ENCODE results near the gene SPEN. TPM values are rescaled to one million over a fixed set of nuclear protein-coding genes. Genes with fewer than 3 reads are reported as not detected.

SPEN gene
- total RNA-seq, 6 experiments from 2014 or later, result 13.5 to 33.7 (median 23.2) TPM

- ATAC-seq, result no peak
Observed at GRCh38 chr1:15957221-15958095, 110.0 kb downstream of the SPEN start.

GRCh38 chr1:15958111-15958510 lies 110.6 kb downstream of the SPEN start:
- H3K4me1 ChIP-seq, result no peaks in the 10 kb centered on the region
- TF ChIP-seq POLR2A (IDR thresholded peaks at IDR 0.05) (no peak), CTCF (IDR thresholded peaks at IDR 0.05) (no peak)
- H3K27me3 ChIP-seq, result no peaks in the 10 kb centered on the region
- no peaks in the 10 kb centered on the region for H3K9me3 ChIP-seq
- no peaks in the 10 kb centered on the region for H3K36me3 ChIP-seq
- WGBS (ENCODE audit: insufficient coverage, low coverage, low lambda C conversion rate, missing lambda C conversion rate), result 56% methylated on average over 5 of the region's 5 CpGs
- ATAC-seq (peak in 1 of 4 donors; percentile 50), DNase-seq (no peak)
- H3K4me3 ChIP-seq, result no peak overlapping the region
- intact Hi-C loops (cut with DNase I), result no loop called here
- H3K27ac ChIP-seq, result no peak overlapping the region

More at GRCh38 chr1:15957221-15958095, 110.0 kb downstream of the SPEN start:
- Histone ChIP-seq H3K27ac (no peak overlapping the region), H3K36me3 (no peaks in the 10 kb centered on the region), H3K9me3 (no peaks in the 10 kb centered on the region), H3K27me3 (no peaks in the 10 kb centered on the region), H3K4me3 (no peak overlapping the region), H3K4me1 (no peaks in the 10 kb centered on the region)
- TF ChIP-seq POLR2A (IDR thresholded peaks at IDR 0.05) (no peak), CTCF (IDR thresholded peaks at IDR 0.05) (no peak)
- intact Hi-C loops (cut with DNase I), result no loop called here
- 72% methylated on average over 7 of the region's 15 CpGs for WGBS (ENCODE audit: insufficient coverage, low coverage, low lambda C conversion rate, missing lambda C conversion rate)
- DNase-seq, result no peak

GRCh38 chr1:15958793-15959192 lies 111.3 kb downstream of the SPEN start:
- intact Hi-C loops (cut with DNase I), result no loop called here
- DNase-seq (no peak), ATAC-seq (no peak)
- no peaks in the 10 kb centered on the region for H3K9me3 ChIP-seq
- H3K4me3 ChIP-seq, result no peak overlapping the region
- H3K27ac ChIP-seq, result no peak overlapping the region
- no peaks in the 10 kb centered on the region for H3K36me3 ChIP-seq
- TF ChIP-seq CTCF (IDR thresholded peaks at IDR 0.05), result no peak
- no peak for TF ChIP-seq POLR2A (IDR thresholded peaks at IDR 0.05)
- no peaks in the 10 kb centered on the region for H3K27me3 ChIP-seq
- H3K4me1 ChIP-seq, result no peaks in the 10 kb centered on the region

DNA sequence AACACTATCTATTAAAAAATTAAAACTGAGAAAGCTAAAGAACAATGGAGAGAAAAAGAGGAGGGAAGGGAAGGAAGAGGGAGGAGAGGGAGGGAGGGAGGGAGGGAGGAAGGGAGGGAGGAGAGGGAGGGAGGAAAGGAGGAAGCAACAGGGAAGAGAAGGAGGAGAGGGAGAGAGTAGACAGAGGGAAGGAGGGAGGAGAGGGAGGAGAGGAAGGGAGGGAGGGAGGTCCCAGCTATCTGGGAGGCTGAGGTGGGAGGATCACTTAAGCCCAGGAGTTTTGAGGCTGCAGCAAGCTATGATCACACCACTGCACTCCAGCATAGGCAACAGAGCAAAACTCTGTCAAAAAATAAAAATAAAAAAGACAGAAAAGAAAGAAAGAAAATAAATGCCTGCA lies 111.9 kb downstream of the SPEN start:
- ATAC-seq, result no peak

More for the DNA sequence above, 111.9 kb downstream of the SPEN start:
- no peak overlapping the region for H3K27ac ChIP-seq
- intact Hi-C loops (cut with DNase I), result no loop called here
- TF ChIP-seq POLR2A (IDR thresholded peaks at IDR 0.05) (no peak), CTCF (IDR thresholded peaks at IDR 0.05) (no peak)
- H3K27me3 ChIP-seq, result no peaks in the 10 kb centered on the region
- no peaks in the 10 kb centered on the region for H3K4me1 ChIP-seq
- H3K36me3 ChIP-seq, result no peaks in the 10 kb centered on the region
- H3K9me3 ChIP-seq, result no peaks in the 10 kb centered on the region
- H3K4me3 ChIP-seq, result no peak overlapping the region
- no peak for DNase-seq
